GM18505 (cell line): ENCODE data around the gene SPTB.

Experiments
- ATAC-seq: cut with Tn5 transposase; IDR thresholded peaks from one replicate; pipeline ENCODE4 v1.9.1; 2021; ENCODE audit not compliant: unreplicated experiment
- POLR2A ChIP-seq: IDR thresholded peaks from 4 replicates; pipeline ENCODE4 v1.6.1; 2011; ENCODE audit warnings: borderline replicate concordance; ENCODE audit not compliant: insufficient read depth, insufficient read length; ENCODE audit errors: extremely low read depth

The SPTB gene

DNA sequence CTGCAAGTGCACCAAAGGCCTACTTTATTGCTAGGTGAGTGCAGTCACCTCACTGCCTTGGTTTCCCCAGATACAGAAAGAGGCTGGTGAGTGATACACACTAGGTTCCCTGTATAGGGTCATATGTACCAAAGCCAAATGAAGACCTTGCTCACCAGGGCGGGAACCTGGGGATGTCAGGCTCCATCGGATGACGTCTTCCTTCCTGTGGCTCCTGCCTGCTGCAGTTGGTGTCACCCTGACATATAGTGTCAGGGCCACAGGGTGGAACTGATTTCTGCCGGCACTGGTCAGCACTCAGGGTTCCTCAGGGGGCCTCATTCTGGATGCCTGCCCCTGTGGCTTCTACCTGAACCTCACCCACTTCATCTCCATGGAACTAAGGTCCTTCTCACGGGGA, 132.4 kb downstream of the SPTB start:
- ATAC-seq, result no peak
- no peak for TF ChIP-seq POLR2A

DNA sequence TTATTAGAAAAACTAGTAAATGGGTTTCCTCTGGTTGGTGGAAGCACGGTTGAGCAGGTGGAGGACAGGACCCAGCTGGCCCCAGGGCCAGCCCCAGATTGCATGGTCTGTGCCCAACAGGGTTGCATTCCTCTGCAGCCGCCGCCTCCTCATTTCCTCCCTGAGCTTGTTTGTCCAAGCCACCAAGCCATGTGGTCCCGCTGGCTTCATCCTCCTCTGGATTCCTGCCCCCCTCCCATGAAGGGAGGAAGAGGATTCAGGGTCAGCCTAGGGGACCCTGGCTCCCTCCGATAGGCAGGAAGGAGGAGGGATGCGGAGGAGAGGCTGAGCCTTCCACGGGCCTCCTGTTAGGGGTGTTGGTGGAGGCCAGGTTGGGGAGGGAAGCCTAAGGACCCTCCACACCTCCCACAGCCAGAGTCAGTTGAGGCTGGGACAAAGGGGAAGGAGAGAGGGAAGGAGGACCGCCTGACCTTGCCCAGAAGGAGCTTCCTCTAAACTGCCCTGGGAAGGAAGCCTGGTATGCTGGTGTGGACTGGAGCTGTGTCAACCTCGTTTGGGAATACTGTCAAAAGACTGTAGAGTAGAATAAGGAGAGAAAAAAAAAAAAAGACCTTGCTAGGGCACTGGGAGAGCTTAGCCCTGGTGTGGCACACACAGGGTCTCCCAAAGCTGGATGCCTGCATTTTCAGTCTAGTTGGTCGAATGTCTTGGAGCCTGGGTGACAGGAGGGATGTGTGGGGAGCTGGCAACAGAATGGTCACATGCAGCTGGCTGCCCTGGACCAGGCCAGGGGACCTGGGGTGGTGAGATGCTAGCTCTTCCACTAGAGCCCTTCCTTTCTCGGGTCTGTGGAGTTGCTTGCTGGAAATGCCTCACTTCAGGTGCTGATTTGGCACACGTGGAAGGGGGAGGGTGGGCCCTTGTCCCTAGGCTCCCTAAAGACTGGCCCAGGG, 133.1 kb downstream of the SPTB start:
- no peak for TF ChIP-seq POLR2A
- no peak for ATAC-seq

GRCh38 chr14:64745511-64746091, 134.1 kb downstream of the SPTB start:
- ATAC-seq, result no peak
- TF ChIP-seq POLR2A, result no peak

GRCh38 chr14:64743061-64743460, 136.6 kb downstream of the SPTB start:
- no peak for ATAC-seq

GRCh38 chr14:64741961-64742360, 137.7 kb downstream of the SPTB start:
- ATAC-seq, result no peak
- TF ChIP-seq POLR2A, result no peak

More at GRCh38 chr14:64743061-64743460, 136.6 kb downstream of the SPTB start:
- TF ChIP-seq POLR2A, result no peak

DNA sequence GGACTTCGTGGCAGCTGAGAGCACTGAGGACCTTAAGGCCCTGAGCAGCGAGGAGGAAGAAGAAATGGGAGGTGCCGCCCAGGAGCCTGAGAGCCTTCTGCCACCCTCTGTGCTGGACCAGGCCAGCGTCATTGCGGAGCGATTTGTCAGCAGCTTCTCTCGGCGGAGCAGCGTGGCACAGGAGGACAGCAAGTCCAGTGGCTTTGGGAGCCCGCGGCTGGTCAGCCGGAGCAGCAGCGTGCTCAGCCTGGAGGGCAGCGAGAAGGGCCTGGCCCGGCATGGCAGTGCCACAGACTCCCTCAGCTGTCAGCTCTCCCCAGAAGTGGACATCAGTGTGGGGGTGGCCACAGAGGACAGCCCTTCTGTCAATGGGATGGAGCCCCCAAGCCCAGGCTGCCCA, 138.5 kb downstream of the SPTB start:
- no peak for ATAC-seq
- no peak for TF ChIP-seq POLR2A

- TF ChIP-seq POLR2A, result no peak
- ATAC-seq, result no peak
Observed at GRCh38 chr14:64738281-64738804, 141.4 kb downstream of the SPTB start.

DNA sequence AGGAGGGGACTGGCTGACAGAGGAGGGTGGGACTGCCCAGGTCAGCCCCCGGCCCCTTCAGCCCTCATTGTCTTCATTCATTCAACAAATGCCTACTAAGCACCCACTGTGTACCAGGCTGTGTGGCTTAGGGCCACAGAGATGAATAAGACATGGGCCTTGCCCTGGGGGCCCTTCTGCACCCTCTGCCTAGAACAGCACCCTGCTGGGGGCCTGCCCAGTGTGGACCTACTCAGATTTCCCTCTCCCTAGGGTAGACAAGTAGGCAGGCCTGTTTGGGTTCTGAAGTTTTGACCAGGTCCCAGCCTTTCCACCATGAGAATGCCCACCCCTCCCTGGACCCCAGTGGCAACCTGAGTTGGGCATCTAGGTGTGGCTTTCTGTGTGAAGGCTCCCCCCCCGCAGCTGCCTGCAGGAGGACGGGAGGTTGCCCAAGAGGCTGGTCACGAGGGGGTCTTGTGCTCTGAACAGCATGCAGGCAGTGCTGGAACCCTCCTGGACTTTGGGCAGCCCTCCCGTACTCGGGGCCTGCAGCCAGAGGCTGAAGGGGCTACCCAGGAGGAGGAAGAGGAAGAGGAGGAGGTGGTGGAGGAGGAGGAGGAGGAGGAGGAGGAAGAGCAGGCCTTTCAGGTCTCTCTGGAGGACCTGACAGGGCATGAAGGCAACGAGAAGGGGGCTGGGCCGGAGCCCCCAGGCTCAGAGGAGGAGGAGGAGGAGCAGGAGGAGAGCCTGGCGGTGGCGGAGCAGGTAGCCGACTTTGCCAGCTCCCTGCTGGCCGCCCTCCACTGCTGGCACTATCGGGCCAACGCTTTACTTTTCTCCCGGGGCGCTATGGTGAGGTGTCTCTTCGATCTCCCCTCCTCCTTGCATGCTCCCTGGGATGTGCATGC, 142.1 kb downstream of the SPTB start:
- ATAC-seq, result no peak
- no peak for TF ChIP-seq POLR2A

- ATAC-seq, result no peak
- TF ChIP-seq POLR2A, result no peak
Observed at GRCh38 chr14:64736271-64737169, 143.2 kb downstream of the SPTB start.

GRCh38 chr14:64734990-64735389, 144.7 kb downstream of the SPTB start:
- no peak for TF ChIP-seq POLR2A
- no peak for ATAC-seq

GRCh38 chr14:64733899-64734298, 145.8 kb downstream of the SPTB start:
- no peak for ATAC-seq
- TF ChIP-seq POLR2A, result no peak

GRCh38 chr14:64733321-64733720, 146.4 kb downstream of the SPTB start:
- no peak for ATAC-seq
- TF ChIP-seq POLR2A, result no peak
